CD4-positive, alpha-beta memory T cell (primary cell): ENCODE results near the gene FAM219A. TPM values are rescaled to one million over a fixed set of nuclear protein-coding genes. Genes with fewer than 3 reads are reported as not detected.

Experiments
- CTCF ChIA-PET: fragments of 350-600 bp; sonication (Branson Sonifier 250); formaldehyde crosslinking; loops from one replicate; lab custom pipeline; 2021; ENCODE audit warnings: inconsistent platforms; ENCODE audit not compliant: partially characterized antibody; lab: Charles Lee
- POLR2A ChIA-PET: fragments of 350-600 bp; sonication (Branson Sonifier 250); formaldehyde crosslinking; loops from one replicate; lab custom pipeline; 2021; ENCODE audit not compliant: partially characterized antibody; lab: Charles Lee
- DNase-seq, 5 donors: peaks; one replicate each; pipeline versions ENCODE4 v3.0.0 to v3.0.0-alpha.2; 2020 to 2022; ENCODE audit warnings: mixed read lengths in 1 of 5
- H3K27ac ChIP-seq: one replicate; pipeline ENCODE4 v1.7.0; 2013; ENCODE audit warnings: low read depth, low read length
- H3K27me3 ChIP-seq: 2 replicates; pipeline ENCODE4 v1.7.0; 2013; ENCODE audit warnings: mild to moderate bottlenecking, low read length, moderate library complexity; ENCODE audit not compliant: insufficient read depth
- H3K36me3 ChIP-seq: 2 replicates; pipeline ENCODE4 v1.7.0; 2013; ENCODE audit warnings: mild to moderate bottlenecking, low read length, moderate library complexity; ENCODE audit not compliant: insufficient read depth
- H3K4me1 ChIP-seq: 2 replicates; pipeline ENCODE4 v1.7.0; 2013; ENCODE audit warnings: mild to moderate bottlenecking, low read length, moderate library complexity; ENCODE audit not compliant: insufficient read depth
- H3K4me3 ChIP-seq, 2 donors: one replicate each; pipeline ENCODE4 v1.7.0; 2013; ENCODE audit warnings: low read length in 2 of 2, mild to moderate bottlenecking in 1 of 2
- H3K9me3 ChIP-seq, 2 donors: one replicate each; pipeline ENCODE4 v1.7.0; 2013; ENCODE audit warnings: low read length in 2 of 2, control low read depth in 1 of 2; ENCODE audit not compliant: control insufficient read depth in 1 of 2
- H3K27ac Mint-ChIP-seq, 7 donors: one replicate each; pipeline ENCODE4 v1.8.0; 2020 to 2021; ENCODE audit warnings: mixed read lengths in 7 of 7, mild to moderate bottlenecking in 6 of 7, inconsistent platforms in 3 of 7, moderate library complexity in 3 of 7
- H3K27me3 Mint-ChIP-seq, 2 donors: one replicate each; pipeline ENCODE4 v1.8.0; 2020 to 2021; ENCODE audit warnings: mixed read lengths in 2 of 2
- H3K36me3 Mint-ChIP-seq, 2 donors: one replicate each; pipeline ENCODE4 v1.8.0; 2020 to 2021; ENCODE audit warnings: mixed read lengths in 2 of 2, inconsistent platforms in 1 of 2, mild to moderate bottlenecking in 1 of 2
- H3K4me1 Mint-ChIP-seq, 4 donors: one replicate each; pipeline ENCODE4 v1.8.0; 2020 to 2021; ENCODE audit warnings: mixed read lengths in 4 of 4, mild to moderate bottlenecking in 1 of 4
- H3K4me3 Mint-ChIP-seq, 8 donors: one replicate each; pipeline ENCODE4 v1.8.0; 2020 to 2021; ENCODE audit warnings: mixed read lengths in 8 of 8, mild to moderate bottlenecking in 7 of 8, moderate library complexity in 6 of 8, inconsistent platforms in 3 of 8
- H3K9me3 Mint-ChIP-seq, 8 donors: one replicate each; pipeline ENCODE4 v1.8.0; 2020 to 2021; ENCODE audit warnings: mixed read lengths in 8 of 8, mild to moderate bottlenecking in 5 of 8, inconsistent platforms in 3 of 8, moderate library complexity in 1 of 8
- intact Hi-C: fragments of 100-400 bp; cut with micrococcal nuclease; formaldehyde crosslinking; loops from one replicate; pipeline ENCODE4 v1.15.1; 2023
- polyA plus RNA-seq, 2 donors: library from polyadenylated mRNA; unstranded; fragments of 300-500 nt; fragmentation: Illumina TruSeq; gene quantifications; one replicate each; pipeline ENCODE4 v1.2.3, GENCODE V29; 2021
- total RNA-seq, 2 experiments: library from RNA; stranded (reverse); gene quantifications; one replicate each; pipeline ENCODE4 v1.2.3, GENCODE V29; 2021

Gene FAM219A
- total and polyA plus RNA-seq, 4 experiments from 2014 or later: 0.33 to 16.3 (median 7.6) TPM

- CTCF ChIA-PET: interaction anchor here (0.6 to 8.2 kb wide), 10 partner anchors 12 to 216 kb away, joined by 3 to 88 read pairs (median 4); no protein-coding TSS in a partner anchor
- POLR2A ChIA-PET: interaction anchor here (0.5 to 4.3 kb wide), 7 partner anchors 44 to 902 kb away, joined by 3 to 33 read pairs (median 5); partner anchors contain the start of genes DNAI1, FAM219A, GALT and NOL6
- intact Hi-C loops: loop anchor here (1.0 to 5.0 kb wide), 6 partner anchors 82 to 1357 kb away; partner anchors contain the start of genes B4GALT1, CREB3, DCAF12 and DNAI1
- peaks cover 34% of the 10 kb centered on the region for H3K4me1 ChIP-seq
- H3K4me1 Mint-ChIP-seq: peaks cover 28 to 47% (median 39%) of the 10 kb centered on the region in 4 donors
- no peaks in the 10 kb centered on the region for H3K36me3 ChIP-seq
- H3K27ac ChIP-seq: peak overlapping the region; percentile 49
- no peaks in the 10 kb centered on the region for H3K9me3 ChIP-seq
- peak; percentile 42 to 71 (median 54) for DNase-seq
- H3K27ac Mint-ChIP-seq: peak overlapping the region; percentile 56 to 97 (median 93)
- peak overlapping the region; percentile 39 to 77 for H3K4me3 ChIP-seq
- no peaks in the 10 kb centered on the region for H3K27me3 Mint-ChIP-seq
- H3K36me3 Mint-ChIP-seq: peaks cover 0 to 10% of the 10 kb centered on the region in 2 donors
- H3K4me3 Mint-ChIP-seq: peak overlapping the region; percentile 92 to 98 (median 94)
- no peaks in the 10 kb centered on the region for H3K27me3 ChIP-seq
- peaks cover 0 to 1% (median 0%) of the 10 kb centered on the region in 8 donors for H3K9me3 Mint-ChIP-seq
Observed at GRCh38 chr9:34375901-34376595, 82.3 kb downstream of the FAM219A start.

- H3K4me3 ChIP-seq: no peak overlapping the region
- H3K4me3 Mint-ChIP-seq: peak overlapping the region; percentile 71 to 98 (median 94)
- H3K4me1 ChIP-seq: peaks cover 26% of the 10 kb centered on the region
- intact Hi-C loops: loop anchor here (5.0 kb wide), 2 partner anchors 262 to 1208 kb away; partner anchors contain the start of genes B4GALT1 and SIGMAR1
- peaks cover 25 to 37% (median 31%) of the 10 kb centered on the region in 4 donors for H3K4me1 Mint-ChIP-seq
- no peaks in the 10 kb centered on the region for H3K27me3 Mint-ChIP-seq
- no peaks in the 10 kb centered on the region for H3K36me3 ChIP-seq
- POLR2A ChIA-PET: interaction anchor here (4.3 kb wide), 1 partner anchor 43 kb away, joined by 33 read pairs; the partner anchor contains the start of gene NUDT2
- H3K27ac ChIP-seq: no peak overlapping the region
- no peaks in the 10 kb centered on the region for H3K9me3 ChIP-seq
- no peaks in the 10 kb centered on the region for H3K27me3 ChIP-seq
- H3K9me3 Mint-ChIP-seq: peaks cover 0 to 1% (median 0%) of the 10 kb centered on the region in 8 donors
- CTCF ChIA-PET: interaction anchor here (0.6 to 8.2 kb wide), 6 partner anchors 9 to 121 kb away, joined by 3 to 54 read pairs (median 4); no protein-coding TSS in a partner anchor
- H3K36me3 Mint-ChIP-seq: peaks cover 0 to 13% of the 10 kb centered on the region in 2 donors
- DNase-seq: no peak
- H3K27ac Mint-ChIP-seq: peak overlapping the region; percentile 56 to 97 (median 91)
Observed at GRCh38 chr9:34374905-34375552, 83.3 kb downstream of the FAM219A start.

- Mint-ChIP-seq H3K27me3 (no peaks in the 10 kb centered on the region), H3K36me3 (peaks cover 0 to 13% of the 10 kb centered on the region in 2 donors), H3K4me3 (no peak overlapping the region), H3K4me1 (peaks cover 18 to 30% (median 24%) of the 10 kb centered on the region in 4 donors), H3K9me3 (peaks cover 0 to 1% (median 0%) of the 10 kb centered on the region in 8 donors), H3K27ac (peak overlapping the region in 3 of 7 donors; percentile 37 to 56 (median 43))
- ChIA-PET POLR2A (interaction anchor here (4.3 kb wide), 1 partner anchor 42 kb away, joined by 33 read pairs; the partner anchor contains the start of gene NUDT2), CTCF (interaction anchor here (1.3 to 8.2 kb wide), 3 partner anchors 8 to 120 kb away, joined by 3 to 54 read pairs (median 10); no protein-coding TSS in a partner anchor)
- Histone ChIP-seq H3K27ac (no peak overlapping the region), H3K4me1 (peaks cover 20% of the 10 kb centered on the region), H3K9me3 (no peaks in the 10 kb centered on the region), H3K4me3 (no peak overlapping the region), H3K27me3 (no peaks in the 10 kb centered on the region), H3K36me3 (no peaks in the 10 kb centered on the region)
- DNase-seq: no peak
- intact Hi-C loops: no loop called here
Observed at GRCh38 chr9:34374339-34374738, 84.0 kb downstream of the FAM219A start.

- Mint-ChIP-seq H3K27me3 (no peaks in the 10 kb centered on the region), H3K36me3 (peaks cover 0 to 14% of the 10 kb centered on the region in 2 donors), H3K4me3 (no peak overlapping the region), H3K27ac (peak overlapping the region in 1 of 7 donors; percentile 65), H3K9me3 (peaks cover 0 to 1% (median 0%) of the 10 kb centered on the region in 8 donors), H3K4me1 (peaks cover 15 to 25% (median 20%) of the 10 kb centered on the region in 4 donors)
- no peaks in the 10 kb centered on the region for H3K36me3 ChIP-seq
- DNase-seq: no peak
- no peak overlapping the region for H3K4me3 ChIP-seq
- H3K9me3 ChIP-seq: no peaks in the 10 kb centered on the region
- POLR2A ChIA-PET: no interaction called here
- H3K27ac ChIP-seq: no peak overlapping the region
- intact Hi-C loops: no loop called here
- CTCF ChIA-PET: interaction anchor here (2.3 to 8.2 kb wide), 2 partner anchors 42 to 119 kb away, joined by 10 to 54 read pairs; no protein-coding TSS in a partner anchor
- peaks cover 16% of the 10 kb centered on the region for H3K4me1 ChIP-seq
- H3K27me3 ChIP-seq: no peaks in the 10 kb centered on the region
Observed at GRCh38 chr9:34373749-34374148, 84.6 kb downstream of the FAM219A start.

GRCh38 chr9:34372467-34373011 lies 85.8 kb downstream of the FAM219A start:
- Histone ChIP-seq H3K4me3 (no peak overlapping the region), H3K9me3 (no peaks in the 10 kb centered on the region), H3K36me3 (no peaks in the 10 kb centered on the region), H3K27me3 (no peaks in the 10 kb centered on the region), H3K27ac (no peak overlapping the region), H3K4me1 (peaks cover 16% of the 10 kb centered on the region)
- Mint-ChIP-seq H3K9me3 (peaks cover 0 to 4% (median 0%) of the 10 kb centered on the region in 8 donors), H3K36me3 (peaks cover 0 to 23% of the 10 kb centered on the region in 2 donors), H3K4me1 (peaks cover 11 to 21% (median 16%) of the 10 kb centered on the region in 4 donors), H3K4me3 (no peak overlapping the region), H3K27me3 (no peaks in the 10 kb centered on the region), H3K27ac (peak overlapping the region in 1 of 7 donors; percentile 23)
- intact Hi-C loops: no loop called here
- DNase-seq: no peak
- ChIA-PET CTCF (interaction anchor here (2.3 kb wide), 1 partner anchor 41 kb away, joined by 10 read pairs; no protein-coding TSS in a partner anchor), POLR2A (no interaction called here)

- H3K27me3 ChIP-seq: no peaks in the 10 kb centered on the region
- no peaks in the 10 kb centered on the region for H3K9me3 ChIP-seq
- no peak overlapping the region for H3K27ac ChIP-seq
- peaks cover 10% of the 10 kb centered on the region for H3K4me1 ChIP-seq
- H3K4me1 Mint-ChIP-seq: peaks cover 10 to 17% (median 13%) of the 10 kb centered on the region in 4 donors
- intact Hi-C loops: no loop called here
- no peak for DNase-seq
- CTCF ChIA-PET: interaction anchor here (2.3 kb wide), 1 partner anchor 40 kb away, joined by 10 read pairs; no protein-coding TSS in a partner anchor
- POLR2A ChIA-PET: no interaction called here
- no peak overlapping the region for H3K27ac Mint-ChIP-seq
- H3K36me3 ChIP-seq: no peaks in the 10 kb centered on the region
- H3K27me3 Mint-ChIP-seq: no peaks in the 10 kb centered on the region
- H3K4me3 ChIP-seq: no peak overlapping the region
- peaks cover 0 to 4% (median 0%) of the 10 kb centered on the region in 8 donors for H3K9me3 Mint-ChIP-seq
- peaks cover 3 to 28% of the 10 kb centered on the region in 2 donors for H3K36me3 Mint-ChIP-seq
- H3K4me3 Mint-ChIP-seq: no peak overlapping the region
Observed at GRCh38 chr9:34371886-34372466, 86.4 kb downstream of the FAM219A start.
